Ishikawa (cell line): ENCODE results near the gene TCF4.

Experiments
- CEBPB ChIP-seq: IDR thresholded peaks from 2 replicates; pipeline ENCODE4 v1.6.1; 2012
- CREB1 ChIP-seq: IDR thresholded peaks from 2 replicates; pipeline ENCODE4 v1.6.1; 2012; ENCODE audit warnings: low read depth
- EGR1 ChIP-seq: IDR thresholded peaks from 2 replicates; pipeline ENCODE4 v1.6.1; 2012
- EP300 ChIP-seq: IDR thresholded peaks from 2 replicates; pipeline ENCODE4 v1.6.1; 2012; ENCODE audit warnings: borderline replicate concordance
- RAD21 ChIP-seq: IDR thresholded peaks from 2 replicates; pipeline ENCODE4 v1.6.1; 2012; ENCODE audit warnings: low read depth
- TAF1 ChIP-seq: IDR thresholded peaks from 2 replicates; pipeline ENCODE4 v1.6.1; 2012; ENCODE audit warnings: low read depth, mild to moderate bottlenecking
- TCF12 ChIP-seq: IDR thresholded peaks from 2 replicates; pipeline ENCODE4 v1.6.1; 2012; ENCODE audit warnings: low read depth
- TEAD4 ChIP-seq: IDR thresholded peaks from 2 replicates; pipeline ENCODE4 v1.6.1; 2012
- YY1 ChIP-seq: IDR thresholded peaks from 2 replicates; pipeline ENCODE4 v1.6.1; 2012; ENCODE audit warnings: low read depth
- ZBTB7A ChIP-seq: IDR thresholded peaks from 2 replicates; pipeline ENCODE4 v1.6.1; 2012; ENCODE audit warnings: low read depth
- TF ChIP-seq, protein P1 (sequence below): IDR thresholded peaks from 2 replicates; pipeline ENCODE4 v1.6.1; 2012; ENCODE audit warnings: low read depth, mild to moderate bottlenecking
- TF ChIP-seq, protein P2 (sequence below): IDR thresholded peaks from 2 replicates; pipeline ENCODE4 v1.6.1; 2012

DNA sequence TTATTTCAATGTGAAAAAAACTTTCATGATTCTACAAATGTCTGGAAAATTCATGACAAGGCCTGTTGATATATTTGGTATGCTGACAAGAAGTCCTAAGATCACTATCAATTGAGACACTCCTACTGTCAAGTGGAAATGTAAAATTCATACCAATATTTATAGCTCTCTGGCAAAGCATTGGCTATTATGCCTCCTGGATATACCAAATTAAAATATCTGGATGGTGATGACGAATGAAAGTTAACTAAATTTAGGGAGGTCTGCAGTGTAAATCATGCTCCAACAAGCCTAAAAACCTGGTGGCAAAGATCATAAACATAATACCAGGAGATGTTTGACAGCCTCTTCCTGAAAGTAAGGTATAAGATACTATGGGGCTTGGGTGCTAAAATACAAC, 41.1 kb upstream of the TCF4 start:
- TF ChIP-seq TEAD4 = no peak
- TF ChIP-seq EP300 = no peak
- TF ChIP-seq, protein P1, sequence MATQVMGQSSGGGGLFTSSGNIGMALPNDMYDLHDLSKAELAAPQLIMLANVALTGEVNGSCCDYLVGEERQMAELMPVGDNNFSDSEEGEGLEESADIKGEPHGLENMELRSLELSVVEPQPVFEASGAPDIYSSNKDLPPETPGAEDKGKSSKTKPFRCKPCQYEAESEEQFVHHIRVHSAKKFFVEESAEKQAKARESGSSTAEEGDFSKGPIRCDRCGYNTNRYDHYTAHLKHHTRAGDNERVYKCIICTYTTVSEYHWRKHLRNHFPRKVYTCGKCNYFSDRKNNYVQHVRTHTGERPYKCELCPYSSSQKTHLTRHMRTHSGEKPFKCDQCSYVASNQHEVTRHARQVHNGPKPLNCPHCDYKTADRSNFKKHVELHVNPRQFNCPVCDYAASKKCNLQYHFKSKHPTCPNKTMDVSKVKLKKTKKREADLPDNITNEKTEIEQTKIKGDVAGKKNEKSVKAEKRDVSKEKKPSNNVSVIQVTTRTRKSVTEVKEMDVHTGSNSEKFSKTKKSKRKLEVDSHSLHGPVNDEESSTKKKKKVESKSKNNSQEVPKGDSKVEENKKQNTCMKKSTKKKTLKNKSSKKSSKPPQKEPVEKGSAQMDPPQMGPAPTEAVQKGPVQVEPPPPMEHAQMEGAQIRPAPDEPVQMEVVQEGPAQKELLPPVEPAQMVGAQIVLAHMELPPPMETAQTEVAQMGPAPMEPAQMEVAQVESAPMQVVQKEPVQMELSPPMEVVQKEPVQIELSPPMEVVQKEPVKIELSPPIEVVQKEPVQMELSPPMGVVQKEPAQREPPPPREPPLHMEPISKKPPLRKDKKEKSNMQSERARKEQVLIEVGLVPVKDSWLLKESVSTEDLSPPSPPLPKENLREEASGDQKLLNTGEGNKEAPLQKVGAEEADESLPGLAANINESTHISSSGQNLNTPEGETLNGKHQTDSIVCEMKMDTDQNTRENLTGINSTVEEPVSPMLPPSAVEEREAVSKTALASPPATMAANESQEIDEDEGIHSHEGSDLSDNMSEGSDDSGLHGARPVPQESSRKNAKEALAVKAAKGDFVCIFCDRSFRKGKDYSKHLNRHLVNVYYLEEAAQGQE = no peak
- no peak for TF ChIP-seq CREB1
- no peak for TF ChIP-seq YY1
- TF ChIP-seq, protein P2, sequence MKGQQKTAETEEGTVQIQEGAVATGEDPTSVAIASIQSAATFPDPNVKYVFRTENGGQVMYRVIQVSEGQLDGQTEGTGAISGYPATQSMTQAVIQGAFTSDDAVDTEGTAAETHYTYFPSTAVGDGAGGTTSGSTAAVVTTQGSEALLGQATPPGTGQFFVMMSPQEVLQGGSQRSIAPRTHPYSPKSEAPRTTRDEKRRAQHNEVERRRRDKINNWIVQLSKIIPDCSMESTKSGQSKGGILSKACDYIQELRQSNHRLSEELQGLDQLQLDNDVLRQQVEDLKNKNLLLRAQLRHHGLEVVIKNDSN = no peak
- no peak for TF ChIP-seq ZBTB7A
- no peak for TF ChIP-seq CEBPB
- no peak for TF ChIP-seq EGR1
- TF ChIP-seq RAD21 = no peak
- TF ChIP-seq TAF1 = no peak
- no peak for TF ChIP-seq TCF12
